Neural progenitor cell (in vitro differentiated cells): ENCODE data around the gene ZC3H18.

Source experiments
- CTCF ChIP-seq: fragments of 200-600 bp; sonication (generic); IDR thresholded peaks from 2 replicates; pipeline ENCODE4 v1.5.1; 2017; ENCODE audit warnings: antibody characterized with exemption, mild to moderate bottlenecking
- EZH2 ChIP-seq: fragments of 200-600 bp; sonication (generic); IDR thresholded peaks from 2 replicates; pipeline ENCODE4 v1.6.1; 2017; ENCODE audit warnings: antibody characterized with exemption, mild to moderate bottlenecking, moderate library complexity
- EZH2phosphoT487 ChIP-seq: fragments of 200-600 bp; sonication (generic); IDR thresholded peaks from 2 replicates; pipeline ENCODE4 v1.6.1; 2017; ENCODE audit warnings: antibody characterized with exemption

- TF ChIP-seq CTCF: no peak
- TF ChIP-seq EZH2: no peak
- TF ChIP-seq EZH2phosphoT487: no peak
These were observed 10.8 kb downstream of the ZC3H18 start for GRCh38 chr16:88581033-88581432.
